Mesothelial cell of epicardium (in vitro differentiated cells): ENCODE measurements around the gene NUP133. TPM values are rescaled to one million over a fixed set of nuclear protein-coding genes. Genes with fewer than 3 reads are reported as not detected.

Source experiments
- DNase-seq, 2 experiments: peaks; one replicate each; pipeline ENCODE4 v3.0.0; 2021; ENCODE audit warnings: low spot score in 2 of 2; ENCODE audit not compliant: unreplicated experiment in 2 of 2
- H3K27ac Mint-ChIP-seq: 2 replicates; pipeline ENCODE4 v1.8.0; 2021; ENCODE audit warnings: mixed read lengths
- H3K27me3 Mint-ChIP-seq: 2 replicates; pipeline ENCODE4 v1.8.0; 2021; ENCODE audit warnings: low read depth, mixed read lengths
- H3K36me3 Mint-ChIP-seq: 2 replicates; pipeline ENCODE4 v1.8.0; 2021; ENCODE audit warnings: mixed read lengths
- H3K4me1 Mint-ChIP-seq: 2 replicates; pipeline ENCODE4 v1.8.0; 2021; ENCODE audit warnings: mixed read lengths
- H3K4me3 Mint-ChIP-seq: 2 replicates; pipeline ENCODE4 v1.8.0; 2021; ENCODE audit warnings: mild to moderate bottlenecking, moderate library complexity, mixed read lengths
- H3K9me3 Mint-ChIP-seq: 2 replicates; pipeline ENCODE4 v1.8.0; 2021; ENCODE audit warnings: mixed read lengths
- CTCF ChIP-seq: fragments of 200-600 bp; sonication (generic); IDR thresholded peaks from one replicate; pipeline ENCODE4 v1.5.0; 2021; ENCODE audit warnings: antibody characterized with exemption; ENCODE audit not compliant: unreplicated experiment
- total RNA-seq: library from RNA; stranded (reverse); gene quantifications from 3 replicates; pipeline ENCODE4 v1.2.1, GENCODE V29; 2021

The NUP133 gene
- total RNA-seq, 1 donor from 2014 or later, result 51.7 TPM

- H3K9me3 Mint-ChIP-seq, result no peaks in the 10 kb centered on the region
- peak; percentile 60 to 79 for DNase-seq
- no peak for TF ChIP-seq CTCF
- H3K27me3 Mint-ChIP-seq, result peaks cover 90% of the 10 kb centered on the region
- peaks cover 2% of the 10 kb centered on the region for H3K36me3 Mint-ChIP-seq
- no peak overlapping the region for H3K27ac Mint-ChIP-seq
- H3K4me3 Mint-ChIP-seq, result no peak overlapping the region
- H3K4me1 Mint-ChIP-seq, result peaks cover 10% of the 10 kb centered on the region
These were observed 77.3 kb downstream of the NUP133 start for GRCh38 chr1:229430761-229431283.

GRCh38 chr1:229428256-229428655 lies 79.9 kb downstream of the NUP133 start:
- Mint-ChIP-seq H3K36me3 (peaks cover 2% of the 10 kb centered on the region), H3K27ac (no peak overlapping the region), H3K4me1 (peaks cover 7% of the 10 kb centered on the region), H3K4me3 (no peak overlapping the region), H3K27me3 (peaks cover 80% of the 10 kb centered on the region), H3K9me3 (peaks cover 5% of the 10 kb centered on the region)
- TF ChIP-seq CTCF, result no peak
- DNase-seq, result no peak

GRCh38 chr1:229427572-229427971 lies 80.6 kb downstream of the NUP133 start:
- no peak for DNase-seq
- Mint-ChIP-seq H3K4me1 (peaks cover 7% of the 10 kb centered on the region), H3K27ac (no peak overlapping the region), H3K4me3 (no peak overlapping the region), H3K9me3 (peaks cover 9% of the 10 kb centered on the region), H3K27me3 (peaks cover 73% of the 10 kb centered on the region), H3K36me3 (peaks cover 2% of the 10 kb centered on the region)
- no peak for TF ChIP-seq CTCF

GRCh38 chr1:229425564-229426159 lies 82.5 kb downstream of the NUP133 start:
- H3K36me3 Mint-ChIP-seq, result no peaks in the 10 kb centered on the region

GRCh38 chr1:229420765-229421164 lies 87.4 kb downstream of the NUP133 start:
- H3K4me1 Mint-ChIP-seq, result no peaks in the 10 kb centered on the region
- no peak for DNase-seq
- no peak overlapping the region for H3K27ac Mint-ChIP-seq
- no peaks in the 10 kb centered on the region for H3K36me3 Mint-ChIP-seq
- H3K4me3 Mint-ChIP-seq, result no peak overlapping the region
- H3K9me3 Mint-ChIP-seq, result peaks cover 9% of the 10 kb centered on the region
- TF ChIP-seq CTCF, result no peak
- peaks cover 28% of the 10 kb centered on the region for H3K27me3 Mint-ChIP-seq

More at GRCh38 chr1:229425564-229426159, 82.5 kb downstream of the NUP133 start:
- Mint-ChIP-seq H3K27ac (no peak overlapping the region), H3K4me3 (no peak overlapping the region), H3K9me3 (peaks cover 9% of the 10 kb centered on the region), H3K27me3 (peaks cover 57% of the 10 kb centered on the region), H3K4me1 (no peaks in the 10 kb centered on the region)
- DNase-seq, result no peak
- no peak for TF ChIP-seq CTCF
